Common myeloid progenitor, CD34-positive (primary cell): ENCODE data around the gene TCEAL5.

ENCODE experiments used
- CTCF ChIA-PET: fragments of 350-600 bp; sonication (Branson Sonifier 250); formaldehyde crosslinking; loops from one replicate; lab custom pipeline; 2021; ENCODE audit warnings: antibody characterized with exemption; lab: Charles Lee
- POLR2A ChIA-PET: fragments of 350-600 bp; sonication (Branson Sonifier 250); formaldehyde crosslinking; loops from one replicate; lab custom pipeline; 2021; ENCODE audit warnings: antibody characterized with exemption; lab: Charles Lee
- DNase-seq, 3 donors: peaks; one replicate each; pipeline versions ENCODE4 v3.0.0 to v3.0.0-alpha.2; 2013
- H3K27ac ChIP-seq, 2 experiments: 1 replicate in 1 of 2; 2 replicates in 1 of 2; pipeline ENCODE4 v1.7.0; 2013; ENCODE audit warnings: inconsistent platforms in 2 of 2, low read length in 2 of 2, mild to moderate bottlenecking in 2 of 2, low read depth in 1 of 2, moderate library complexity in 1 of 2; ENCODE audit not compliant: severe bottlenecking in 2 of 2, insufficient read depth in 1 of 2, poor library complexity in 1 of 2
- H3K27me3 ChIP-seq, 5 experiments: replicated peaks in 2 of 5; 1 replicate in 3 of 5; 2 replicates in 2 of 5; pipeline versions ENCODE4 v1.6.1 to v1.7.0; 2013; ENCODE audit warnings: low read length in 4 of 5, mild to moderate bottlenecking in 2 of 5, moderate library complexity in 2 of 5, inconsistent platforms in 1 of 5; ENCODE audit not compliant: insufficient read depth in 5 of 5, control insufficient read depth in 4 of 5
- H3K36me3 ChIP-seq, 4 experiments: 1 replicate in 2 of 4; 2 replicates in 2 of 4; pipeline versions ENCODE4 v1.6.1 to v1.7.0; 2013; ENCODE audit warnings: low read length in 3 of 4, control low read depth in 1 of 4, mild to moderate bottlenecking in 1 of 4; ENCODE audit not compliant: control insufficient read depth in 4 of 4, insufficient read depth in 4 of 4
- H3K4me1 ChIP-seq, 4 experiments: 1 replicate in 3 of 4; 2 replicates in 1 of 4; pipeline versions ENCODE4 v1.6.1 to v1.7.1; 2013; ENCODE audit warnings: low read length in 3 of 4, mild to moderate bottlenecking in 3 of 4, control low read depth in 1 of 4, inconsistent platforms in 1 of 4, moderate library complexity in 1 of 4; ENCODE audit not compliant: control insufficient read depth in 4 of 4, insufficient read depth in 4 of 4; ENCODE audit errors: control extremely low read depth in 1 of 4
- H3K4me3 ChIP-seq, 7 experiments: 1 replicate in 4 of 7; 2 replicates in 3 of 7; pipeline versions ENCODE4 v1.5.1 to v1.7.0; 2013; ENCODE audit warnings: mild to moderate bottlenecking in 7 of 7, low read length in 6 of 7, moderate library complexity in 6 of 7, inconsistent platforms in 2 of 7, low read depth in 2 of 7, control low read depth in 1 of 7; ENCODE audit not compliant: insufficient read depth in 4 of 7, control insufficient read depth in 1 of 7; ENCODE audit errors: extremely low read depth in 1 of 7
- H3K9me3 ChIP-seq, 5 experiments: 1 replicate in 4 of 5; 2 replicates in 1 of 5; pipeline versions ENCODE4 v1.6.1 to v1.7.1; 2013; ENCODE audit warnings: low read length in 4 of 5, mild to moderate bottlenecking in 2 of 5, inconsistent platforms in 1 of 5, low read depth in 1 of 5, moderate library complexity in 1 of 5; ENCODE audit not compliant: control insufficient read depth in 4 of 5, insufficient read depth in 2 of 5; ENCODE audit errors: control extremely low read depth in 1 of 5
- WGBS: methylation state at CpG from one replicate; pipeline ENCODE4 v1.1.5; 2013; ENCODE audit not compliant: insufficient coverage; 5-methylcytosine and 5-hydroxymethylcytosine counted together

Gene TCEAL5

GRCh38 chrX:103254171-103254824 lies 22.3 kb downstream of the TCEAL5 start:
- CTCF ChIA-PET = interaction anchor here (0.7 to 1.0 kb wide), 2 partner anchors 13 to 122 kb away, joined by 3 read pairs; partner anchors contain the start of gene BEX3
- H3K4me3 ChIP-seq = peak overlapping the region; percentile 58 to 95 (median 77)
- peaks cover 0 to 7% (median 2%) of the 10 kb centered on the region in 4 experiments for H3K36me3 ChIP-seq
- peaks cover 2 to 17% (median 8%) of the 10 kb centered on the region in 4 experiments for H3K4me1 ChIP-seq
- H3K27ac ChIP-seq = peak overlapping the region; percentile 61 to 86
- no peaks in the 10 kb centered on the region for H3K9me3 ChIP-seq
- 25% methylated on average over 15 of the region's 22 CpGs for WGBS
- POLR2A ChIA-PET = no interaction called here
- peak; percentile 11 to 40 (median 34) for DNase-seq
- peaks cover 0 to 17% (median 0%) of the 10 kb centered on the region in 5 experiments for H3K27me3 ChIP-seq

- 38% methylated on average over 6 of the region's 8 CpGs for WGBS
- DNase-seq = peak in 1 of 3 donors; percentile 6
- H3K4me1 ChIP-seq = peaks cover 2 to 17% (median 8%) of the 10 kb centered on the region in 4 experiments
- CTCF ChIA-PET = interaction anchor here (1.0 to 1.3 kb wide), 2 partner anchors 12 to 42 kb away, joined by 3 to 6 read pairs; no protein-coding TSS in a partner anchor
- peaks cover 0 to 7% (median 2%) of the 10 kb centered on the region in 4 experiments for H3K36me3 ChIP-seq
- POLR2A ChIA-PET = interaction anchor here (0.6 kb wide), 1 partner anchor 192 kb away, joined by 4 read pairs; no protein-coding TSS in a partner anchor
- peaks cover 0 to 15% (median 0%) of the 10 kb centered on the region in 5 experiments for H3K27me3 ChIP-seq
- H3K4me3 ChIP-seq = peak overlapping the region in 6 of 7 experiments; percentile 72 to 95 (median 81)
- H3K27ac ChIP-seq = peak overlapping the region in 1 of 2 experiments; percentile 86
- no peaks in the 10 kb centered on the region for H3K9me3 ChIP-seq
Measured at GRCh38 chrX:103253608-103254007, 22.9 kb downstream of the TCEAL5 start.

- CTCF ChIA-PET = interaction anchor here (2.1 kb wide), 1 partner anchor 40 kb away, joined by 5 read pairs; no protein-coding TSS in a partner anchor
- WGBS = 73% methylated on average over 4 of the region's 5 CpGs
- peaks cover 0 to 13% (median 0%) of the 10 kb centered on the region in 5 experiments for H3K27me3 ChIP-seq
- H3K4me3 ChIP-seq = no peak overlapping the region
- no peak for DNase-seq
- H3K9me3 ChIP-seq = no peaks in the 10 kb centered on the region
- peaks cover 0 to 7% (median 2%) of the 10 kb centered on the region in 4 experiments for H3K36me3 ChIP-seq
- H3K4me1 ChIP-seq = peaks cover 2 to 17% (median 8%) of the 10 kb centered on the region in 4 experiments
- POLR2A ChIA-PET = no interaction called here
- H3K27ac ChIP-seq = no peak overlapping the region
Measured at GRCh38 chrX:103250977-103251376, 25.6 kb downstream of the TCEAL5 start.

GRCh38 chrX:103249805-103250204 lies 26.7 kb downstream of the TCEAL5 start:
- no peaks in the 10 kb centered on the region for H3K9me3 ChIP-seq
- H3K4me3 ChIP-seq = no peak overlapping the region
- CTCF ChIA-PET = interaction anchor here (1.0 to 2.1 kb wide), 2 partner anchors 39 to 299 kb away, joined by 3 to 5 read pairs; no protein-coding TSS in a partner anchor
- peaks cover 0 to 13% (median 0%) of the 10 kb centered on the region in 5 experiments for H3K27me3 ChIP-seq
- DNase-seq = no peak
- no peak overlapping the region for H3K27ac ChIP-seq
- H3K36me3 ChIP-seq = peaks cover 0 to 7% (median 2%) of the 10 kb centered on the region in 4 experiments
- 67% methylated on average over 1 of the region's 1 CpG for WGBS
- H3K4me1 ChIP-seq = peaks cover 2 to 12% (median 7%) of the 10 kb centered on the region in 4 experiments
- POLR2A ChIA-PET = no interaction called here

- Histone ChIP-seq H3K36me3 (peaks cover 0 to 7% (median 2%) of the 10 kb centered on the region in 4 experiments), H3K27ac (no peak overlapping the region), H3K9me3 (no peaks in the 10 kb centered on the region), H3K27me3 (peaks cover 0 to 8% (median 0%) of the 10 kb centered on the region in 5 experiments), H3K4me1 (peaks cover 2% of the 10 kb centered on the region in 4 experiments), H3K4me3 (no peak overlapping the region)
- peak; percentile 38 to 68 (median 49) for DNase-seq
- CTCF ChIA-PET = interaction anchor here (0.9 to 1.6 kb wide), 5 partner anchors 12 to 42 kb away, joined by 3 to 7 read pairs (median 4); no protein-coding TSS in a partner anchor
- POLR2A ChIA-PET = no interaction called here
Measured at GRCh38 chrX:103248553-103248952, 28.0 kb downstream of the TCEAL5 start.

- no peak overlapping the region for H3K4me3 ChIP-seq
- no peaks in the 10 kb centered on the region for H3K36me3 ChIP-seq
- H3K27ac ChIP-seq = no peak overlapping the region
- H3K27me3 ChIP-seq = no peaks in the 10 kb centered on the region
- POLR2A ChIA-PET = no interaction called here
- no peak for DNase-seq
- H3K4me1 ChIP-seq = peaks cover 0 to 2% (median 0%) of the 10 kb centered on the region in 4 experiments
- no peaks in the 10 kb centered on the region for H3K9me3 ChIP-seq
- CTCF ChIA-PET = no interaction called here
Measured at GRCh38 chrX:103240155-103240554, 36.4 kb downstream of the TCEAL5 start.

GRCh38 chrX:103236296-103236695 lies 40.3 kb downstream of the TCEAL5 start:
- ChIA-PET POLR2A (no interaction called here), CTCF (no interaction called here)
- Histone ChIP-seq H3K27me3 (no peaks in the 10 kb centered on the region), H3K4me1 (peaks cover 0 to 6% (median 0%) of the 10 kb centered on the region in 4 experiments), H3K4me3 (no peak overlapping the region), H3K27ac (no peak overlapping the region), H3K36me3 (no peaks in the 10 kb centered on the region), H3K9me3 (no peaks in the 10 kb centered on the region)
- WGBS = 100% methylated on average over 1 of the region's 1 CpG
- DNase-seq = no peak
